RWPE1 (cell line): ENCODE results near the gene PLEKHN1.

Experiments
- CTCF ChIA-PET: fragments of 350-600 bp; sonication (Branson Sonifier 250); formaldehyde crosslinking; extraction: SDS; loops from one replicate; lab custom pipeline; 2021; lab: Yijun Ruan, JAX
- POLR2A ChIA-PET: fragments of 400-600 bp; formaldehyde crosslinking; extraction: SDS; loops from one replicate; lab custom pipeline; 2020; ENCODE audit warnings: antibody characterized with exemption; ENCODE audit not compliant: low non-redundant PET; lab: Yijun Ruan, JAX
- DNase-seq: peaks from one replicate; pipeline ENCODE4 v3.0.0; 2012; ENCODE audit warnings: low spot score
- H3K27ac ChIP-seq: fragments of 450-650 bp; 2 replicates; pipeline ENCODE4 v1.5.1; 2017
- TF ChIP-seq, protein P1 (sequence below): fragments of 450-650 bp; conservative IDR thresholded peaks from 2 replicates; pipeline ENCODE4 v1.5.1; 2017; ENCODE audit warnings: low read depth, mild to moderate bottlenecking

Gene PLEKHN1

GRCh38 chr1:966704-967300 is 520 bp downstream of the PLEKHN1 start:
- POLR2A ChIA-PET, result interaction anchor here (0.6 to 1.6 kb wide), 4 partner anchors 10 to 276 kb away, joined by 3 to 6 read pairs (median 4); no protein-coding TSS in a partner anchor
- CTCF ChIA-PET, result interaction anchor here (0.6 to 1.3 kb wide), 3 partner anchors 17 to 97 kb away, joined by 3 read pairs; no protein-coding TSS in a partner anchor
- H3K27ac ChIP-seq, result peak overlapping the region; percentile 94
- TF ChIP-seq, protein P1, sequence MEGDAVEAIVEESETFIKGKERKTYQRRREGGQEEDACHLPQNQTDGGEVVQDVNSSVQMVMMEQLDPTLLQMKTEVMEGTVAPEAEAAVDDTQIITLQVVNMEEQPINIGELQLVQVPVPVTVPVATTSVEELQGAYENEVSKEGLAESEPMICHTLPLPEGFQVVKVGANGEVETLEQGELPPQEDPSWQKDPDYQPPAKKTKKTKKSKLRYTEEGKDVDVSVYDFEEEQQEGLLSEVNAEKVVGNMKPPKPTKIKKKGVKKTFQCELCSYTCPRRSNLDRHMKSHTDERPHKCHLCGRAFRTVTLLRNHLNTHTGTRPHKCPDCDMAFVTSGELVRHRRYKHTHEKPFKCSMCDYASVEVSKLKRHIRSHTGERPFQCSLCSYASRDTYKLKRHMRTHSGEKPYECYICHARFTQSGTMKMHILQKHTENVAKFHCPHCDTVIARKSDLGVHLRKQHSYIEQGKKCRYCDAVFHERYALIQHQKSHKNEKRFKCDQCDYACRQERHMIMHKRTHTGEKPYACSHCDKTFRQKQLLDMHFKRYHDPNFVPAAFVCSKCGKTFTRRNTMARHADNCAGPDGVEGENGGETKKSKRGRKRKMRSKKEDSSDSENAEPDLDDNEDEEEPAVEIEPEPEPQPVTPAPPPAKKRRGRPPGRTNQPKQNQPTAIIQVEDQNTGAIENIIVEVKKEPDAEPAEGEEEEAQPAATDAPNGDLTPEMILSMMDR, result no peak
- peak; percentile 86 for DNase-seq

- peak overlapping the region; percentile 94 for H3K27ac ChIP-seq
- DNase-seq, result no peak
- ChIA-PET POLR2A (interaction anchor here (1.1 to 1.6 kb wide), 2 partner anchors 9 to 13 kb away, joined by 5 to 6 read pairs; no protein-coding TSS in a partner anchor), CTCF (interaction anchor here (0.8 to 1.3 kb wide), 4 partner anchors 16 to 96 kb away, joined by 3 to 4 read pairs (median 3); no protein-coding TSS in a partner anchor)
- TF ChIP-seq, protein P1, result no peak
Measured at GRCh38 chr1:967466-968343, 1.4 kb downstream of the PLEKHN1 start.

DNA sequence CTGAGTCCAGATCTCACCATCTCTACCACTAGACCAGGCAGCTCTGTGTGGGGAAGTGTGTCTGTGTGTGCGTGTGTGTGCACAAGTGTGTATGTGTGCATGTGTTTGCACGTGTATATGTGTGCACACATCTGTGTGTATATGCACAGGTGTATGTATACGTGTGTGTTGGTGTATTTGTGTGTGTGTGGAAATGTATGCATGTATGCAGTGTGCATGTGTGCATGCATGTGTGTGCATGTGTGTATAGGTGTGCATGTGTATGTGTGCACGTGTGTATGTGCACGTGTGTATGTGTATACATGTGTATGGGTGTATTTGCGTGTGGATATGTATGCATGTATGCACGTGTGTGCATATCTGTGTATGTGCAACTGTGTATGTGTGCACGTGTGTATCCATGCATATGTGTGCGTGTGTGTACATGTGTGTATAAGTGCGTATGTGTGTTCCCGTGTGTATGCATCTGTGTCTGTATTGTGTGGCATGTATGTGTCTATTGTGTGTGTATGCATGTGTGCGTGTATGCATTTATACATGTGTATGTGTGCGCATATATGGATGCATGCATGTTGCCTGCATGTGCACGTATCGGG is 3.1 kb downstream of the PLEKHN1 start:
- H3K27ac ChIP-seq, result no peak overlapping the region
- CTCF ChIA-PET, result no interaction called here
- TF ChIP-seq, protein P1, result no peak
- POLR2A ChIA-PET, result no interaction called here
- DNase-seq, result no peak

DNA sequence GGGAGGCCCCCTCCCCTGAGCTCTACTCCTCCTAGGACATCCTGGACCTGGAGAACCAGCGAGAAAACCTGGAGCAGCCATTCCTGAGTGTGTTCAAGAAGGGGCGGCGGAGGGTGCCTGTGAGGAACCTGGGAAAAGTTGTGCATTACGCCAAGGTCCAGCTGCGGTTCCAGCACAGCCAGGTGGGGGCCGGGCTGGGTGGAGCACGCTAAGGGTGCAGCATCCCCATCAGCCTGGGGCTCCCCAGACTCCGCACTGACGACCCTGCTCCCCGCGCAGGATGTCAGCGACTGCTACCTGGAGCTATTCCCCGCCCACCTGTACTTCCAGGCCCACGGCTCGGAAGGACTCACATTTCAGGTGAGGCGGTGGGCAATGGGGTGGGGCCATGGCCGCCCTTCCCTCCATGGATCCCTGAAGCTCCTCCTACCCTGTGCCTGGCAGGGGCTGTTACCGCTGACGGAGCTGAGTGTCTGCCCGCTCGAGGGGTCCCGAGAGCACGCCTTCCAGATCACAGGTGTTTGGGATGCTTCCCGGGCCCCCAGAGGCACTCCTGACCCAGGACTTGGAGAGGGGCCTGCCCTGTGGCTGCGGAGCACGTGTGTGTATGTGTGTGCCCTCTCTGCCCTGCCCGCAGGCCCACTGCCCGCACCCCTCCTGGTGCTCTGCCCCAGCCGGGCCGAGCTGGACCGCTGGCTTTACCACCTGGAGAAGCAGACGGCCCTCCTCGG is 4.1 kb downstream of the PLEKHN1 start:
- TF ChIP-seq, protein P1, result no peak
- CTCF ChIA-PET, result no interaction called here
- no peak for DNase-seq
- no peak overlapping the region for H3K27ac ChIP-seq
- POLR2A ChIA-PET, result no interaction called here

GRCh38 chr1:970973-971730 is 4.9 kb downstream of the PLEKHN1 start:
- CTCF ChIA-PET, result no interaction called here
- POLR2A ChIA-PET, result no interaction called here
- no peak for DNase-seq
- TF ChIP-seq, protein P1, result no peak
- no peak overlapping the region for H3K27ac ChIP-seq
